GM23338 (cell line): ENCODE data around the gene NPAS2.

Experiments used
- CREB1 ChIP-seq: fragments of 250-450 bp; sonication (Bioruptor Pico); IDR thresholded peaks from 2 replicates; pipeline ENCODE4 v1.5.0; 2020; ENCODE audit warnings: low read depth, mild to moderate bottlenecking, moderate library complexity
- CTCF ChIP-seq, 2 experiments: fragments of 200-600 bp in 1 of 2; sonication (generic) in 1 of 2; conservative IDR thresholded peaks; 2 replicates each; pipeline versions ENCODE4 v1.5.1 to v1.6.1; 2016 to 2017; ENCODE audit warnings: antibody characterized with exemption in 2 of 2, low read depth in 2 of 2, mild to moderate bottlenecking in 2 of 2, moderate library complexity in 1 of 2
- EZH2 ChIP-seq: fragments of 200-600 bp; sonication (generic); IDR thresholded peaks from one replicate; pipeline ENCODE4 v1.8.0; 2017; ENCODE audit warnings: antibody characterized with exemption, mild to moderate bottlenecking, low read depth; ENCODE audit not compliant: unreplicated experiment
- EZH2phosphoT487 ChIP-seq: fragments of 200-600 bp; sonication (generic); IDR thresholded peaks from one replicate; pipeline ENCODE4 v1.8.1; 2018; ENCODE audit warnings: antibody characterized with exemption; ENCODE audit not compliant: unreplicated experiment
- JUNB ChIP-seq: IDR thresholded peaks from one replicate; pipeline ENCODE4 v1.6.1; 2016; ENCODE audit warnings: antibody characterized with exemption; ENCODE audit not compliant: unreplicated experiment
- POLR2AphosphoS5 ChIP-seq: IDR thresholded peaks from 2 replicates; pipeline ENCODE4 v1.6.1; 2016; ENCODE audit warnings: antibody characterized with exemption, low read depth
- REST ChIP-seq: IDR thresholded peaks from one replicate; pipeline ENCODE4 v1.6.1; 2018; ENCODE audit warnings: antibody characterized with exemption; ENCODE audit not compliant: unreplicated experiment
- ZNF114 ChIP-seq: fragments of 250-450 bp; sonication (Bioruptor Pico); IDR thresholded peaks from 2 replicates; pipeline ENCODE4 v1.5.0; 2020; ENCODE audit warnings: mild to moderate bottlenecking, moderate library complexity
- ZNF462 ChIP-seq: fragments of 250-450 bp; sonication (Bioruptor Pico); IDR thresholded peaks from 2 replicates; pipeline ENCODE4 v1.5.0; 2020; ENCODE audit warnings: mild to moderate bottlenecking, moderate library complexity
- TF ChIP-seq, protein P1 (sequence below): IDR thresholded peaks from 2 replicates; pipeline ENCODE4 v1.6.1; 2016; ENCODE audit warnings: antibody characterized with exemption

- no peak for TF ChIP-seq EZH2
- TF ChIP-seq CTCF (conservative IDR thresholded peaks at IDR 0.05; ENCODE audit: low read depth in 2 of 2) = no peak
- TF ChIP-seq POLR2AphosphoS5 = no peak
- TF ChIP-seq EZH2phosphoT487 = no peak
- TF ChIP-seq CREB1 (CRISPR knock-in tag) = no peak
- no peak for TF ChIP-seq JUNB
- no peak for TF ChIP-seq REST
- TF ChIP-seq, protein P1, sequence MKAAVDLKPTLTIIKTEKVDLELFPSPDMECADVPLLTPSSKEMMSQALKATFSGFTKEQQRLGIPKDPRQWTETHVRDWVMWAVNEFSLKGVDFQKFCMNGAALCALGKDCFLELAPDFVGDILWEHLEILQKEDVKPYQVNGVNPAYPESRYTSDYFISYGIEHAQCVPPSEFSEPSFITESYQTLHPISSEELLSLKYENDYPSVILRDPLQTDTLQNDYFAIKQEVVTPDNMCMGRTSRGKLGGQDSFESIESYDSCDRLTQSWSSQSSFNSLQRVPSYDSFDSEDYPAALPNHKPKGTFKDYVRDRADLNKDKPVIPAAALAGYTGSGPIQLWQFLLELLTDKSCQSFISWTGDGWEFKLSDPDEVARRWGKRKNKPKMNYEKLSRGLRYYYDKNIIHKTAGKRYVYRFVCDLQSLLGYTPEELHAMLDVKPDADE = no peak
- TF ChIP-seq ZNF462 (CRISPR knock-in tag) = no peak
- no peak for TF ChIP-seq ZNF114
These were observed 121.8 kb downstream of the NPAS2 start for GRCh38 chr2:100941646-100942240.
